Measurements from ENCODE around the gene HMCN2.

DNA sequence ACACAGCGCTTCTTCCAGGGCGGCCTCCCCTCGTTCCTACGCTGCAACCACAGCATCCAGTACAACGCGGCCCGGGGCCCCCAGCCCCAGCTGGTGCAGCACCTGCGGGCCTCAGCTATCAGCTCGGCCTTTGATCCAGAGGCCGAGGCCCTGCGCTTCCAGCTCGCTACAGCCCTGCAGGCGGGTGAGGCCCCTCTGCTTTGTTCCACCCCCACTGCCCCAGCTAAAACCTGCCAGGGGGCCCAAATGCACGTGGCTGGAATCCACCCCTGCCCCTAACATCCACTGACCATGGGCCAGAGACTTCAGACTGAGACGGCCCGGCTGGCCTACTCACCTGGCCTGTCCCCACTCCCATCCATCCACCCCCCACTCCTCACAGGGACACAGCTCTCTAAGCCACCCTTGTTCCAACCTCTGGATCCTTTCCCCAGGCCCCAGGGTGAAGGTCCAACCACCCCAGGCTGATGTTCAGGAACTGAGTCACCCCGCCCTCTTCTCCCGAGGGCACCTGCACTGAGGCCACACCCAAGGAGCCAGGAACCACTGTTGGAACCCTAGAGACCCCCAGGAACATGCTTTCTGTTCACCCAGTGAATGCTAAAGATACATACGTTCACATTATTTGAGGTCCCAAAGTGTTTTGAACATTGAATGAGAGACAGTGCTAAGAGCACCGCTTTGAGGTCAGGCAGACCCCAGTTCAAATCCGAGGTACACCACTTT is 160.3 kb downstream of the HMCN2 start:
- TF ChIP-seq POLR2A (IDR thresholded peaks at IDR 0.05) = no peak
- TF ChIP-seq, protein P1, sequence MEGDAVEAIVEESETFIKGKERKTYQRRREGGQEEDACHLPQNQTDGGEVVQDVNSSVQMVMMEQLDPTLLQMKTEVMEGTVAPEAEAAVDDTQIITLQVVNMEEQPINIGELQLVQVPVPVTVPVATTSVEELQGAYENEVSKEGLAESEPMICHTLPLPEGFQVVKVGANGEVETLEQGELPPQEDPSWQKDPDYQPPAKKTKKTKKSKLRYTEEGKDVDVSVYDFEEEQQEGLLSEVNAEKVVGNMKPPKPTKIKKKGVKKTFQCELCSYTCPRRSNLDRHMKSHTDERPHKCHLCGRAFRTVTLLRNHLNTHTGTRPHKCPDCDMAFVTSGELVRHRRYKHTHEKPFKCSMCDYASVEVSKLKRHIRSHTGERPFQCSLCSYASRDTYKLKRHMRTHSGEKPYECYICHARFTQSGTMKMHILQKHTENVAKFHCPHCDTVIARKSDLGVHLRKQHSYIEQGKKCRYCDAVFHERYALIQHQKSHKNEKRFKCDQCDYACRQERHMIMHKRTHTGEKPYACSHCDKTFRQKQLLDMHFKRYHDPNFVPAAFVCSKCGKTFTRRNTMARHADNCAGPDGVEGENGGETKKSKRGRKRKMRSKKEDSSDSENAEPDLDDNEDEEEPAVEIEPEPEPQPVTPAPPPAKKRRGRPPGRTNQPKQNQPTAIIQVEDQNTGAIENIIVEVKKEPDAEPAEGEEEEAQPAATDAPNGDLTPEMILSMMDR (IDR thresholded peaks at IDR 0.05) = no peak
